Renal cortical epithelial cell (primary cell): ENCODE results near the gene SMAD7. TPM values are rescaled to one million over a fixed set of nuclear protein-coding genes. Genes with fewer than 3 reads are reported as not detected.
A peak's percentile ranks its signal among the peaks of the same experiment; 100 is the strongest.

Experiments used
- DNase-seq: peaks from one replicate; pipeline ENCODE4 v3.0.0-alpha.2; 2011; ENCODE audit warnings: low read depth
- total RNA-seq: library from RNA; depleted of rRNA; stranded (reverse); fragments of >200 nt; gene quantifications from 2 replicates; pipeline ENCODE4 v1.2.3, GENCODE V29; 2014

SMAD7 gene
- total RNA-seq, 1 donor from 2014 or later: 71.3 TPM

GRCh38 chr18:48987821-48988220, 37.1 kb upstream of the SMAD7 start:
- no peak for DNase-seq

DNA sequence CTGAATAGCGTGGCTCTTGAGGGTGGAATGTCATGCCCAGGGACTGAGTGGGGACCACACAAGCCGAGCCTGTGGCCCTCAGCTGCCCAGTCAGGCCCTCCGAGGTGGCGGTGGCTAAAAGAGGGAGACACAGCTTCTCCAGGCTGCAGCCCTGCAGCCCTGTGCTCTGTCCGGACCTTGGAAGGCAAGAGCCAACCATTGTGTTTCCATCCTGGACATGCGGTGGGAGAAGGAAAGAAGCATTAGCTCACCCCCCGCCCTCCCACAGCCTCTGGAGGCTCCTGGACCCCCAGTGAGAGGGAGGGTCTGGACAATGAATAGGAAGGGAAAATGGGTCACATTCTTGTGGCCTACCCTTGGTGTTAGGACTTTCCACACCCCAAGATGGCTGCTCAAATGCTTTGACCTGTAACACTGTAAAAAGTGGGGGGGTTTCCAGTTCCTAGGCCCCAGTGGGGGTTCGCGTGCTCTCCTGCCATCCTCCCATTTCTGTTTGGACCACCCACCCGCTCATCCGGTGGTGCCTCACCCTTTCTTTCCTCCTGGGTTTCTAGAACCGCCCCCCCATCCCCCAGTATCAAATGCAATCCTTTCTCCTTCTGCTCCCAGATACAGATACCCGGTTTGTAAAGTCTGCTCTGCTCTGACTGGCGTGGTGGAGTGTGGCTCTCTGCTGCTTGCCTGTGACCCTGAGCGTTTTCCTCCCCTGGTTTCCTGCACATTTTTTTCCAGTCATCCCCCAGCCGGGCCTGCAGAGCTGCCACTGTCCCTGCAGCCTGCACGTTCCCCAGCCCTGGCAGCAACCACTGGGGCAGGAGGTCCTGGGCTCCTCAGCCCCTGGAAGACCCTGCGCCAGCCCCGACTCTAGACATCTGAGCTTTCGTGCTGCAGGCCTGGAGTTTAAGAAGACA, 36.3 kb upstream of the SMAD7 start:
- no peak for DNase-seq

DNA sequence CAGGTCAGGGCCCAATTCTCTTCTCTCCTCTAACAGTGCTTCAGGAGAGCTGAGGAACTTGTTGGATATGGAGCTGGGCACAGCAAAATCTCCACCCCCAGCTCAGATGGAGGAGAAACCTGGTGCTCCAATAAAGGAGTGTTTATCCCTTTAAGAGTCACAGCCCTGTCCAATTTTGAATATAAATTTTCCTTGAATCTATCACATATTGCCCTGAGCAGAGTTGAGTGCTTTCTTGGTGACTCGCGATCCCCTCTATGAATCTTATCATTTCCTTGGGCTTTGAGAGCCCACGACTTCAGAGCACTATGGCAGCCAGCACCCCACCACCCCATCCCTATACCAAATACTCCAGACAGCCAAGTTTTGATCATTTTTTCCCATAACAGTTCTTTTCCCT, 34.4 kb upstream of the SMAD7 start:
- DNase-seq: no peak

DNA sequence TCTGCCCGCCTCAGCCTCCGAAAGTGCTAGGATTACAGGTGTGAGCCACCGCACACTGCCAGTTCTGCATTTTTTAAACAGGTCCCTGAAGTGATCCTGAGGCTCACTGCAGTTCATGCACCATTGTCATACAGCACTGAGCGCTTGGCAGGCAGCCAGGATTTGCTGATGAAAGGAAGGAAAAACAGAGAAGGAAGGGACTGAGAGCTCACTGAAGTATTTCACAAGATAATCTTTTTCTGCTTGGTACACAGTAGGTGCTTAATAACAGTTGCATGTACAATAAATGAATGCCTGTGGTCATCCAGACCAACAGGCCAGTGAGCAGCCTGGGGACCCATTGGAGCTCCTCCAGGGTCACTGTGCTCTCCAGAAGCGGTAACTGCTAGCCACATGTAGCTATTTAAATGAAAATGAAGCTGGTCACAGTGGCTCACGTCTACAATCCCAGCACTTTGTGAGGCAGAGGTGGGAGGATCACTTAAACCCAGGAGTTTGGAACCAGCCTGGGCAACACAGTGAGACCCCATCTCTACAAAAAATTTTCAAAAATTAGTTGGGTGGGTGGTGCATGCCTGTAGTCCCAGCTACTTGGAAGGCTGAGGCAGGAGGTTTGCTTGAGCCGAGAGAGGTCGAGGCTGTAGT, 33.1 kb upstream of the SMAD7 start:
- DNase-seq: peak; percentile 59

DNA sequence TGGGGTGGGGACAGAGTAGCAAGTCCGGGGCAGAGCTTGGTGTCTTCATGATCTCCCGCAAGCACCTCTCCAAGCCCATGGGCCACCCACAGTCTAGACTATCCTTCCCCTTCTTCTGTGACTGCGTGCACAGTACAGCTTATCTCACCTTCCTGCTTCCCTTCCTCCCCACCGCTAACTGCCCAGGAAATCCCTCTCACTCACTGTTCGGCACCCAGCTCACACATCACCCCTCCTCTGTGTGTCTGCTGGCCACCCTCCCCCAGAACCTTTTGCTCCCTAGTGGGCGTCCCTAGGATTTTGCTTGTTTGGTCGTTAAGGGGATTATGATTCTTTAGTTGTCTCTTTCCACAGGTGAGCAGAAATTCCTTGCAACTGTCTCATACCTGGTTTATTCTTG, 31.5 kb upstream of the SMAD7 start:
- no peak for DNase-seq

DNA sequence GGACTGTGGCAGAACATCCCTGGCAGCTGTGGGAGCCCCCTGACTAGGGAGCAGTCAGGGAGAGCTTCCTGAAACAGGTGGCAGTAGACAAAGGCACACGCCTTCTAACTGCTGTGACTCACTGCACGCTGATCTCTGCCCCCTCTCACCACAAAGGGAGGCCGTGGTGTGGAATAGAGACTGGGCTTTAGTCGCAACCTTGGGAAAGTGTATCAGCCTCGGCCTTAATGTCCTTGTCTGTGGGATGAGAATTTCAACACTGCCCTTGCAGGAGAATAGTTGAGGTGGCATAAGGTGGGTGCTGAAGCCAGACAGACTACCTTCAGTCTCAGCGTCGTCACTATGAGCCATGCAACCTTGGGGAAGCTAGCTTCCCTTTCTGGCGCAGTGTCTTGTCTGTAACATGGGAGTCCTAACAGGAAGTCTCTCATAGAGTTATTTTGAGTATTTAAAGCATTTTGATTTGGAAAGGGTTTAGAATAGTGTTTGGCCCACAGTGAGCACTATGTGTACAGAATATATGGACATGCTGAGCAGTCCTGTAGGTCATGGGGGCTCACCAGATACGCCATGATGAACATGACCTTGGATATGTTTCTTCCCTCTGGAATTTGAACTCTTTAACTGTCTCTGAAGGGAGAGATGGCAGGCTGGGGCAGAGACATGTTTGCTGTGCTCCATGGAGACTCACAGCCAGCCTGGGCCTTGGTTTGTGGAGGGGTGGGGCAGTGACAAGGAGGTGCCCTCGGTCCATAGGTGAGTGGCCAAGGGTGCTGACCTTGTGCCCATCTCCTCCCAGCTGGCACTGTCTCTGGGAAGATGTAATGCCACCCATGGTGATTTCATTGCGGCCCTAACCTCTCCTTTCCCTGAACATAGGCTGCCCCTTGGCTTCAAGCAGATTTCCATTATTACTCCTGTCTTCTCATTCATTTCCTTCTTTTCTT, 29.5 kb upstream of the SMAD7 start:
- no peak for DNase-seq

- no peak for DNase-seq
These were observed 27.1 kb upstream of the SMAD7 start for GRCh38 chr18:48977914-48978313.

- DNase-seq: no peak
These were observed 25.3 kb upstream of the SMAD7 start for GRCh38 chr18:48975817-48976649.

- DNase-seq: no peak
These were observed 24.5 kb upstream of the SMAD7 start for GRCh38 chr18:48975120-48975816.

DNA sequence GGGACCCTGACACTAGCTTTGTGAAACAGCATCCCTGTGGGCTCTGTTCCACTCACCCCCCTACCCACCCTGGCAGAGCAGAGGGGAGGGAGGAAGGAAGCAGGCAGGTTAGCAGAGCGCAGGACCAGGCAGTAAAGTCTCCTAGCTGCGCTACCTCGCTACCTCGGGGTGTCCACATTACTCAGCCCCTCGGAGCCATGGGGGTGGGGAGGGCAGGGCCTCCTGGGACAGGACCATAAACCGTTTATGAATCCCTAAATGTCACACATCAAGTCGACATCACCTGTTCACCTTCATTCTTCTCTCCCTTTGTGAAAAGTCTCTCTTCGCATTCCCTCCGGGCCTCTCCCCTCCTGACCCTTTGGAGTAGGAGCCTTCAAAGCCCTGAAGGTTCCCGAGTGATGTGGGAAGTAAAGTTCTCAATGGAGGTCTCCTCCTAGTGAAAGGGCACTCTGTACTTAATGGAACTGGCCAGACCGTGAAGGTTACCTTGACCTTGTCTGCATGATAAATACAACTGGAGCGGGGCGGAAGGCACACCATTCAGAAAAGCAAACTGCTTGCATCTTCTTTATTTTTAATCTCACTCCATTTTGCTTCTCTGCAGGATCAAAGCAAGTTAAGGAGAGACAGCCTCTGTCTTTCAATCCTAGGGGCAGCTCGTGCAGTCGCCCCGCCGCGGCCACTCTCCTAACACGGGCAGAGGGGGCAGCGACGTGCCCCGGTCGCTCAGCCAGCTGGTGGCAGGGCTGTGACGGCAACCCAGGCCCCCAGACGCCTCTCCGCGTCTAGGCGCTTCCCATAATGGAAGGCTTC, 23.7 kb upstream of the SMAD7 start:
- no peak for DNase-seq

GRCh38 chr18:48973731-48974130, 23.0 kb upstream of the SMAD7 start:
- no peak for DNase-seq

GRCh38 chr18:48968412-48969215, 17.8 kb upstream of the SMAD7 start:
- no peak for DNase-seq

- DNase-seq: no peak
These were observed 16.8 kb upstream of the SMAD7 start for GRCh38 chr18:48967545-48967944.

GRCh38 chr18:48966523-48966922, 15.8 kb upstream of the SMAD7 start:
- DNase-seq: no peak

GRCh38 chr18:48963586-48964470, 13.1 kb upstream of the SMAD7 start:
- DNase-seq: no peak

DNA sequence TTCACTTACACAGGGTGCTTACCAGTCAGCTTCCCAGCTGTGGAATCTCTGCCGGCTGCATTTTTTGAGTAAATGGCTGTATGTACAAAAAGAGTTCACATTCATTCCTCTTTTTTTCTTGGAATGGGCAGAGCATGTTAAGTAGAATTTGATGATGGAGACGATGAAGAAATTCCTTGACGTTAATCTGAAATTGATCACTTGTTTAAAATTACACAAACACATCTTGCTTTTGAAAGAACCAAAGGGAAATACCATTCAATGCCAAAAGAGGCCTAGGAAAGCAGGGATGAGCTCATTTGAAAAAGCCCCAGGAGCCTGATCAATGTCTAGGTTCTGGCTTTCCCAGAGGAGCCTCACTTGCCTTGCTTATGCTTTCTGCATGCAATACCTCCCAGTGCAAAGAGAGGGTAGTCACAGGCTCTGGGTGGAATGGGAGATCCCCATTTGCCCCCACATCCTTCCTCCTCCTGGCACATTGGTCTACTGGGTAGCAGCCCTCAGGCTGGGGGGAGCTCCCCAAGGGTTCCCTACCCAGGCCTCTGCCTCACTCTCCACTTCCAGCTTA, 12.3 kb upstream of the SMAD7 start:
- no peak for DNase-seq

GRCh38 chr18:48962252-48962993, 11.7 kb upstream of the SMAD7 start:
- DNase-seq: no peak
